SK-N-MC (cell line): ENCODE results near the gene GFRA1.

ENCODE experiments used
- DNase-seq: peaks from one replicate; pipeline ENCODE4 v3.0.0-alpha.2; 2011; ENCODE audit warnings: low read depth, low spot score
- H3K27ac ChIP-seq: fragments of 200-600 bp; sonication (generic); 2 replicates; pipeline ENCODE4 v1.5.1; 2016; ENCODE audit warnings: mixed run types
- H3K36me3 ChIP-seq: fragments of 200-600 bp; sonication (generic); 2 replicates; pipeline ENCODE4 v1.6.1; 2017; ENCODE audit warnings: antibody characterized with exemption, low read length, mixed read lengths; ENCODE audit not compliant: insufficient read depth
- H3K4me3 ChIP-seq: fragments of 200-600 bp; sonication (generic); 2 replicates; pipeline ENCODE4 v1.5.1; 2016
- H3K9ac ChIP-seq: fragments of 200-600 bp; sonication (generic); 2 replicates; pipeline ENCODE4 v1.8.0; 2017; ENCODE audit warnings: mixed run types, mixed read lengths; ENCODE audit not compliant: insufficient read length
- H3K9me3 ChIP-seq: fragments of 200-600 bp; sonication (generic); 2 replicates; pipeline ENCODE4 v1.6.1; 2017; ENCODE audit warnings: low read depth, mild to moderate bottlenecking, antibody characterized with exemption, low read length, moderate library complexity, mixed read lengths
- EZH2 ChIP-seq: fragments of 200-600 bp; sonication (generic); IDR thresholded peaks from one replicate; pipeline ENCODE4 v1.6.1; 2017; ENCODE audit warnings: antibody characterized with exemption
- FOXP2 ChIP-seq: optimal IDR thresholded peaks from 2 replicates; pipeline ENCODE3; 2011; ENCODE audit warnings: mild to moderate bottlenecking, moderate library complexity; ENCODE audit not compliant: insufficient read depth; ENCODE audit errors: extremely low read length, control extremely low read depth
- POLR2AphosphoS5 ChIP-seq: IDR thresholded peaks from 2 replicates; pipeline ENCODE4 v1.6.1; 2012; ENCODE audit warnings: mild to moderate bottlenecking, low read depth, low read length, borderline replicate concordance

Gene GFRA1

GRCh38 chr10:116122664-116123063 lies 150.3 kb downstream of the GFRA1 start:
- H3K9ac ChIP-seq = no peak overlapping the region
- DNase-seq = no peak
- H3K9me3 ChIP-seq = no peaks in the 10 kb centered on the region
- no peaks in the 10 kb centered on the region for H3K36me3 ChIP-seq
- no peak overlapping the region for H3K27ac ChIP-seq
- no peak overlapping the region for H3K4me3 ChIP-seq
- TF ChIP-seq EZH2 = no peak
- TF ChIP-seq FOXP2 = no peak
- no peak for TF ChIP-seq POLR2AphosphoS5

DNA sequence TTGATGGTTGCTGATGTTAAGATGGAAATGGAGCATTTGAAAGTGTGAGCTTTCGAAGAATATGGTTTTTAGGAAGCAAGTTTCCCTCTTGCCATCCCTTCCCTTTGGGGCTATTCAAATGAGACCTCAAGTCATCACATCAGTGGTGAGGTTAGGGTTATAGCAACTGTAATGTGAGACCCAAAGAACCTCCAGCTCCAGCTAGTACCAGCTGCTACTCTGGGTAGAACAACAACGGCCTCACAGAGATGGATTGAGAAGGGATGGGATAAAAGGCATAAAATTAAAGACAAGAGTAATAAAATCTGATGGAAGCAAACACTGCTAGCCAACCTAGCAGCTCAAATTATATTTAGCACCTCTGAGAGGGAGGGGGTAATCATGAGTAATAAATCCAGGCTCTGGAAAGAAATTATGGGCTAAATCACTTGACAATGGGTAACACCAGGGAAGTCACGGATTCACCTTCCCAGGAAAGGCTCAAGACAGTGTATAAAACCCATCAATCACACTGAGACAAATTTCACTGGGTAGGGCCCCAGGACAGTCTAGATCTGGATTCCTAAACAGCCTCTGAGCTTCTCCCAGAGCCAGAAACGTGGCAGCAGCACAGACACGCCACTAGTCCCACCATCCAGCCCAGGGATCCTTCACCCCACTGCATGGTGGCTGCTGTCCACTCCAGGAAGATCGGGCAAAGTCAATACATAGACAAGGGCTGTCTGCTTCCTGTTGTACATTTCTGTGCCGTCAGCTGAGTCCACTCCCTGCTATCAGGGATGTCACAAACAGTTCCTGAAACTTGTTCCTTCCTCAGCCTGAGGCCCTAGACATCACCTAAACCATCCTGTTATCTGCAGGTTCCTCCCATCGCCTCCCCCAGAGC lies 151.1 kb downstream of the GFRA1 start:
- Histone ChIP-seq H3K9ac (no peak overlapping the region), H3K4me3 (no peak overlapping the region), H3K27ac (no peak overlapping the region), H3K9me3 (no peaks in the 10 kb centered on the region), H3K36me3 (no peaks in the 10 kb centered on the region)
- no peak for DNase-seq
- TF ChIP-seq FOXP2 (no peak), POLR2AphosphoS5 (no peak), EZH2 (no peak)

GRCh38 chr10:116120688-116121455 lies 152.1 kb downstream of the GFRA1 start:
- Histone ChIP-seq H3K9ac (no peak overlapping the region), H3K4me3 (no peak overlapping the region), H3K9me3 (no peaks in the 10 kb centered on the region), H3K36me3 (no peaks in the 10 kb centered on the region), H3K27ac (no peak overlapping the region)
- DNase-seq = no peak
- no peak for TF ChIP-seq FOXP2
- TF ChIP-seq EZH2 = no peak
- no peak for TF ChIP-seq POLR2AphosphoS5

DNA sequence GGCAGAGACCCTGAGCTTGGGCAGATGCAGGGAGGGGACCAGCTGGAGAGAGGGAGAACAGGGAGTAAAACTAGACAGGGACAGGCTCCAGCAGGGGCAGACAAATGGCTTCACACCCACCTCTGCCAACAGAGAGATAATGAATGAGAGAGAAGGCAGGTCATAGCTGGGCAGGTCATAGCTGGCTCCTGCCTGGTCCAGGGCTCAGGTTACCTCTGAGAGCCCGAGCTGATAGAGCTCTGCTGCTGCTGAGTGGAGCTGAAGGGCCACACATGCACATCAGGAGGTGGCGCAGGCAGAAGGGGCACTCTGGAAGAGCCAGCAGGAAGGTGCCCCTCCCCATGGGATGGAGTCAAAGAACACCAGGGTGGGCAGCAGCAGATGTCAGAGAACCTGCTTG lies 154.2 kb downstream of the GFRA1 start:
- H3K9ac ChIP-seq = no peak overlapping the region
- no peak overlapping the region for H3K27ac ChIP-seq
- no peaks in the 10 kb centered on the region for H3K36me3 ChIP-seq
- no peaks in the 10 kb centered on the region for H3K9me3 ChIP-seq
- no peak for DNase-seq
- TF ChIP-seq FOXP2 = no peak
- TF ChIP-seq POLR2AphosphoS5 = no peak
- TF ChIP-seq EZH2 = no peak
- H3K4me3 ChIP-seq = no peak overlapping the region

- Histone ChIP-seq H3K9me3 (no peaks in the 10 kb centered on the region), H3K4me3 (no peak overlapping the region), H3K27ac (no peak overlapping the region), H3K9ac (no peak overlapping the region), H3K36me3 (no peaks in the 10 kb centered on the region)
- DNase-seq = no peak
- TF ChIP-seq EZH2 (no peak), POLR2AphosphoS5 (no peak), FOXP2 (no peak)
These were observed 157.2 kb downstream of the GFRA1 start for GRCh38 chr10:116115797-116116196.

- no peak for DNase-seq
- no peak overlapping the region for H3K4me3 ChIP-seq
- H3K36me3 ChIP-seq = no peaks in the 10 kb centered on the region
These were observed 157.9 kb downstream of the GFRA1 start for GRCh38 chr10:116115036-116115641.

DNA sequence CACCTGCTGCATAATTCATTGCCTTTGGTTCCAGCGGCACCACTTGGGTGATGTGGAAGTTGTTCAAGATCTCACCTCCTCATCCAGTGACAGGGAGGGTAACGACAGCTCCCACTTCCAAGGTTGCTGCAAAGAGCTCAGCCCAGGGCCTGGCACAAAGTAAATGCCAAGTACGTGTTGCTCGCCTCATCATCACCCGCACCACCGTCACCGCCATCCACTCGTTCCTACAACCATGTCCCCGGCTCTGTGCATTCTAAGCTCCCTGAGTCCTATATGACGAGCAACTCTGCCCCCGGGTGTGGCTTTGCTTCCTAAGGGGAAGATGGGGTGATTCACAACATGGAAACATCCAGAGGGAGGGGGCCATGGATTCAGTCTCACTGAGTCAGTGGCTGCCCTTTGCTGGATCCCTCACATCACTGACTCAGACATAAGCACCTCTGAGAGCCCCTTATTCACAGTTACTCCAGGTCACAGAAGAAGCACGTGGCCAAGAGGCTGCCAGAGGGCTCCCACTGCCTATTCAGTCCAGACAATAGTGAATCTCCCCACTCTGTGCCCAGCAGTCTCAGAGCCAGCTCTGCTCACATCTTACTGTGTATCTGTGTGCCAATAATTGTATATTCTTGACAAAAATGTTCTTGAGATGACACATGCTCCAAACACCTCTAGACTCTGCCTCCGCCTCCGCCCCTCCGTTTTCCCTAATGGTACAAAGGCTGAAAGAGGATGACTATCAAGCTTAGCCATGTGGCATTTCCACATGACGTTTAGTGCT lies 159.1 kb downstream of the GFRA1 start:
- DNase-seq = no peak
- Histone ChIP-seq H3K9ac (no peak overlapping the region), H3K4me3 (no peak overlapping the region), H3K9me3 (no peaks in the 10 kb centered on the region), H3K27ac (no peak overlapping the region), H3K36me3 (no peaks in the 10 kb centered on the region)
- no peak for TF ChIP-seq FOXP2
- TF ChIP-seq POLR2AphosphoS5 = no peak
- no peak for TF ChIP-seq EZH2

More at GRCh38 chr10:116115036-116115641, 157.9 kb downstream of the GFRA1 start:
- TF ChIP-seq POLR2AphosphoS5 (no peak), EZH2 (no peak), FOXP2 (no peak)
- Histone ChIP-seq H3K9ac (no peak overlapping the region), H3K27ac (no peak overlapping the region), H3K9me3 (no peaks in the 10 kb centered on the region)
